Trophoblast cell (in vitro differentiated cells and primary cell): ENCODE data around the gene RCOR2.

Source experiments
- DNase-seq, 2 donors: peaks; one replicate each; pipeline ENCODE4 v3.0.0-alpha.2; 2016
- H2AFZ ChIP-seq: 2 replicates; pipeline ENCODE4 v1.6.1; 2013; ENCODE audit warnings: low read length, moderate library complexity, mild to moderate bottlenecking; ENCODE audit not compliant: insufficient read depth, poor library complexity
- H2AK5ac ChIP-seq: 2 replicates; pipeline ENCODE4 v1.6.1; 2013; ENCODE audit warnings: mild to moderate bottlenecking, low read length
- H2BK120ac ChIP-seq: 2 replicates; pipeline ENCODE4 v1.6.1; 2013; ENCODE audit warnings: low read length, mild to moderate bottlenecking, moderate library complexity; ENCODE audit not compliant: insufficient read depth, poor library complexity
- H2BK12ac ChIP-seq: 2 replicates; pipeline ENCODE4 v1.6.1; 2013; ENCODE audit warnings: mild to moderate bottlenecking, low read length, moderate library complexity
- H2BK5ac ChIP-seq: 2 replicates; pipeline ENCODE4 v1.6.1; 2013; ENCODE audit warnings: low read length, low read depth, moderate library complexity, mild to moderate bottlenecking; ENCODE audit not compliant: poor library complexity
- H3K14ac ChIP-seq: 2 replicates; pipeline ENCODE4 v1.6.1; 2013; ENCODE audit warnings: mild to moderate bottlenecking, low read length
- H3K18ac ChIP-seq: 2 replicates; pipeline ENCODE4 v1.6.1; 2013; ENCODE audit warnings: mild to moderate bottlenecking, low read length
- H3K23ac ChIP-seq: 2 replicates; pipeline ENCODE4 v1.6.1; 2013; ENCODE audit warnings: low read length
- H3K27ac ChIP-seq: 2 replicates; pipeline ENCODE4 v1.5.1; 2013; ENCODE audit warnings: low read depth, mild to moderate bottlenecking, inconsistent platforms, low read length, moderate library complexity
- H3K27me3 ChIP-seq: 2 replicates; pipeline ENCODE4 v1.6.1; 2013; ENCODE audit warnings: inconsistent platforms, mild to moderate bottlenecking, low read length, moderate library complexity; ENCODE audit not compliant: insufficient read depth
- H3K36me3 ChIP-seq, 2 experiments: 1 replicate in 1 of 2; 2 replicates in 1 of 2; pipeline ENCODE4 v1.6.1; 2013; ENCODE audit warnings: low read length in 2 of 2, mild to moderate bottlenecking in 2 of 2, moderate library complexity in 1 of 2; ENCODE audit not compliant: insufficient read depth in 2 of 2, control insufficient read depth in 1 of 2
- H3K4ac ChIP-seq: 2 replicates; pipeline ENCODE4 v1.6.1; 2013; ENCODE audit warnings: low read depth, mild to moderate bottlenecking, low read length, moderate library complexity
- H3K4me1 ChIP-seq, 2 experiments: 1 replicate in 1 of 2; 2 replicates in 1 of 2; pipeline ENCODE4 v1.6.1; 2013; ENCODE audit warnings: low read length in 2 of 2, mild to moderate bottlenecking in 2 of 2, moderate library complexity in 1 of 2; ENCODE audit not compliant: insufficient read depth in 2 of 2, control insufficient read depth in 1 of 2
- H3K4me2 ChIP-seq: 2 replicates; pipeline ENCODE4 v1.6.1; 2013; ENCODE audit warnings: inconsistent platforms, mild to moderate bottlenecking, low read length, moderate library complexity
- H3K4me3 ChIP-seq: 2 replicates; pipeline ENCODE4 v1.5.1; 2013; ENCODE audit warnings: mild to moderate bottlenecking, low read depth, low read length, inconsistent platforms
- H3K79me1 ChIP-seq: one replicate; pipeline ENCODE4 v1.6.1; 2013; ENCODE audit warnings: low read length
- H3K79me2 ChIP-seq: 2 replicates; pipeline ENCODE4 v1.6.1; 2013; ENCODE audit warnings: low read length, mild to moderate bottlenecking; ENCODE audit not compliant: control insufficient read depth, insufficient read depth, poor library complexity
- H3K9ac ChIP-seq: 2 replicates; pipeline ENCODE4 v1.6.1; 2013; ENCODE audit warnings: mild to moderate bottlenecking, low read length
- H3K9me3 ChIP-seq: 2 replicates; pipeline ENCODE4 v1.6.1; 2013; ENCODE audit warnings: low read depth, mild to moderate bottlenecking, control low read depth, inconsistent platforms, low read length; ENCODE audit not compliant: insufficient read depth
- H4K12ac ChIP-seq: 2 replicates; pipeline ENCODE4 v1.6.1; 2013; ENCODE audit warnings: low read depth, mild to moderate bottlenecking, low read length, moderate library complexity
- H4K8ac ChIP-seq: 2 replicates; pipeline ENCODE4 v1.6.1; 2013; ENCODE audit warnings: low read depth, mild to moderate bottlenecking, low read length, moderate library complexity
- H4K91ac ChIP-seq: one replicate; pipeline ENCODE4 v1.6.1; 2013; ENCODE audit warnings: low read depth, mild to moderate bottlenecking, low read length, moderate library complexity
- WGBS: extraction: QIAGEN DNeasy Blood & Tissue Kit; methylation state at CpG from one replicate; pipeline ENCODE4 v1.1.7; 2013; ENCODE audit warnings: missing lambda C conversion rate; ENCODE audit not compliant: insufficient read length, insufficient coverage; ENCODE audit errors: extremely low coverage; 5-methylcytosine and 5-hydroxymethylcytosine counted together

Gene RCOR2

DNA sequence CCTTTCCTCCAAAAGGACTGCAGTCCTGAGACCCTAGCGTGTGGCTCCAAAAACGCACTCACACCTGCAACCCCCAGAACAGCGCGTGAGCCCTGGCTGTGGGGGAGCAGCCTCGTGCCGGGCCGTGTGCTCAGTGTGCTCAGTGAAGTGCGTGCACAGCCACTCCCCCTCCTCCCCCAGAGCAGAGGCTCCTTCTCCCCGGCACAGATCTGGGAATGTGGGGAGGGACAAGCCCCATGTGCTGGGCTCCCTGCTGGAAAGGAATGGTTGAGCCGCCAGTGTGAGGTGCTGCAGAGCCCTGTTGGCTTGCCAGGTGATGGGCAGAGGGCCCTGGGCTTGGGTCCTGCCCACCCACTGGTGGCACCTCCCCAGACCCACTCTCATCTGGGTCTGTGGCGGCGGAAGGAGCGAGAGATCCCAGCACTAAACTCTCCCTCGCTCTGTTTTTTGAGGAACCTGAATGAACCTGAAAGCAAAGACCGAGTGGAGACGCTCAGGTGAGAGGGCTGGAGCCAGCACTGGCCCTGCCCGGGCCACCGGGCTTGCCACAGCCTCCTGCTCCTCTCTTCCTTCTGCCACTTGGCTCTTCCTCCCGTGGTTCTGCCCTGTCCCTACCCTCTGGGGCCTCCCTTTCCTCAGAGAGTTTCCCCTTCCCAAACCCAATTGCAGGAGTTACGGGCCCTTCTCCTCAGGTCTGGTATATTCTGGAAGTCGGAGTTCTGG is 9.0 kb downstream of the RCOR2 start:
- no CpG with 5 or more reads among the region's 21 CpGs for WGBS
- Histone ChIP-seq H2AK5ac (no peak overlapping the region), H4K8ac (no peak overlapping the region), H4K12ac (no peak overlapping the region), H3K79me2 (no peaks in the 10 kb centered on the region), H3K4me2 (no peak overlapping the region), H3K18ac (no peak overlapping the region), H2BK12ac (no peak overlapping the region), H3K9ac (no peak overlapping the region), H3K4ac (no peak overlapping the region), H2BK5ac (no peak overlapping the region), H3K79me1 (no peaks in the 10 kb centered on the region), H3K9me3 (no peaks in the 10 kb centered on the region), H3K23ac (no peak overlapping the region), H3K4me1 (peaks cover 17 to 22% of the 10 kb centered on the region in 2 experiments), H3K14ac (no peak overlapping the region), H2BK120ac (no peak overlapping the region), H4K91ac (no peak overlapping the region), H3K27me3 (no peaks in the 10 kb centered on the region), H3K27ac (no peak overlapping the region), H2AFZ (no peak overlapping the region), H3K4me3 (peak overlapping the region; percentile 26), H3K36me3 (peaks cover 69 to 72% of the 10 kb centered on the region in 2 experiments)
- no peak for DNase-seq

DNA sequence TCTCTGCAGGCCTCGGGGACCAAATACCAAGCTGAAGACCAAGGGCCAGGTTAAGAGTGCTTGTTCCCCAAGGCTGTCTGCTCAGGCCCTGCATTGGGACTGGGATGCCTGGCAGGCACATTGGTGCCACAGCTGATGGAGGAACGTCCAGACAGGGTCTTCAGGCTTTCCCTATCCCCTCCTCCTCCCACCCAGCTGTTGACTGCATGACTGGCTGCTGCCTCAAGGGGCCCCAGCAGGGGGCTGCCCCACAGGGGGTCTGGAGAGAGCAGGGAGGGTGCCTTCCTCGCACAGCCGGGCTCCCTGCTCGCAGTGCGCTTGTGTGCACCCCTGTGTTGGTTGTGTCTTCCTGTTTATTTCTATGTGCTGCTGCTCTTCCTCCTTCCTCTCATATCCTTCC is 9.9 kb downstream of the RCOR2 start:
- Histone ChIP-seq H3K18ac (no peak overlapping the region), H3K14ac (no peak overlapping the region), H2AK5ac (no peak overlapping the region), H3K27ac (no peak overlapping the region), H3K23ac (no peak overlapping the region), H2BK120ac (no peak overlapping the region), H3K4me2 (no peak overlapping the region), H3K79me1 (no peaks in the 10 kb centered on the region), H2BK5ac (no peak overlapping the region), H4K8ac (no peak overlapping the region), H2BK12ac (no peak overlapping the region), H4K91ac (no peak overlapping the region), H3K79me2 (no peaks in the 10 kb centered on the region), H3K36me3 (peaks cover 70 to 73% of the 10 kb centered on the region in 2 experiments), H3K27me3 (no peaks in the 10 kb centered on the region), H2AFZ (no peak overlapping the region), H3K4ac (no peak overlapping the region), H3K4me1 (peaks cover 17 to 22% of the 10 kb centered on the region in 2 experiments), H3K4me3 (no peak overlapping the region), H4K12ac (no peak overlapping the region), H3K9ac (no peak overlapping the region), H3K9me3 (peaks cover 1% of the 10 kb centered on the region)
- no peak for DNase-seq
- WGBS, result no CpG with 5 or more reads among the region's 6 CpGs

DNA sequence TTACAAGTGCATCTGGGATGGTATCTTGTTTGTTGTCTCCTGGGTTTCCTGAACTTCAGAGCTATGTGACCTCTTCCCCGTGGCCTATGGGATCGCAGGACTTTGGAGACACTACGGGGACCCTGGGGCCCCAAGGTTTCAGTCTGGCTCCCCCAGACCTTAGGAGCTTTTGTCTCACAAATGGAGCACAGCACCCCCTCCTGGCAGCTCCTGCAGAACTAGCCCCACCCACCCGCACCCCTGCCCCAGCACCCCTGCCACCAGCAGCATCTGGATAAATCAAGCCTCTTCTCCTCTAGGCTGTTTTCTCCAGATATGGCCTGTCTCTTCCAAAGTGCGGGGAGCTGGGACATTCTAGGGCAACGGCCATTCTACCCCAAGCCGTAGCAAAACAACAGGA is 10.4 kb downstream of the RCOR2 start:
- Histone ChIP-seq H4K91ac (no peak overlapping the region), H3K79me2 (no peaks in the 10 kb centered on the region), H3K4me1 (peaks cover 17 to 21% of the 10 kb centered on the region in 2 experiments), H2BK12ac (no peak overlapping the region), H4K12ac (no peak overlapping the region), H3K9me3 (peaks cover 1% of the 10 kb centered on the region), H3K4me2 (no peak overlapping the region), H2BK120ac (no peak overlapping the region), H2AFZ (no peak overlapping the region), H3K9ac (no peak overlapping the region), H3K79me1 (no peaks in the 10 kb centered on the region), H3K14ac (no peak overlapping the region), H2BK5ac (no peak overlapping the region), H3K27me3 (no peaks in the 10 kb centered on the region), H3K4me3 (no peak overlapping the region), H2AK5ac (no peak overlapping the region), H3K18ac (no peak overlapping the region), H4K8ac (no peak overlapping the region), H3K4ac (no peak overlapping the region), H3K36me3 (peaks cover 73 to 76% of the 10 kb centered on the region in 2 experiments), H3K27ac (no peak overlapping the region), H3K23ac (no peak overlapping the region)
- no CpG with 5 or more reads among the region's 7 CpGs for WGBS
- no peak for DNase-seq

DNA sequence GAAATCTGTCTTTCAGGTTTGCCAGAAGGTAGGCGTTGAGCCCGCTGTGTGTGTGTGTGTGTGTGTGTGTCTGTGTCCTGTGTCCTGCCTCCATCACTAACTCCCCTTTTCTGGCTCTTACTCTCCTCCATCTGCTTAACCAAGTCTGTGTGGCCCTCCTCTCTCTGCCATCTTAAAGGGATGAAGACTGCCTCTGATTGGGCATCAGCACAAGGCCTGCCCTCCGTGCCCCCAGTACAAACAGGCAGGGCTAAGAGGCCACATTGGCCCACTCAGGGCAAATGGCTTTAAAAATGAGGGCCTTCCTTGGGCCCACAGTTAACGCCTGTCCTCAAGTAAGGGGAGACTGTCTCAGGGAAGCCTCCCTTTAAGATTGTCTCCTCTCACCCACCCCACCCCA is 10.9 kb downstream of the RCOR2 start:
- no peak overlapping the region for H4K12ac ChIP-seq
- no peak overlapping the region for H3K27ac ChIP-seq
- no peak overlapping the region for H4K91ac ChIP-seq
- peaks cover 72 to 77% of the 10 kb centered on the region in 2 experiments for H3K36me3 ChIP-seq
- H3K9ac ChIP-seq, result no peak overlapping the region
- H2BK120ac ChIP-seq, result no peak overlapping the region
- H2AFZ ChIP-seq, result no peak overlapping the region
- no peak overlapping the region for H3K4ac ChIP-seq
- no peak overlapping the region for H4K8ac ChIP-seq
- no peaks in the 10 kb centered on the region for H3K27me3 ChIP-seq
- H3K18ac ChIP-seq, result no peak overlapping the region
- no peak overlapping the region for H3K23ac ChIP-seq
- H2BK5ac ChIP-seq, result no peak overlapping the region
- no peak overlapping the region for H3K14ac ChIP-seq
- peaks cover 12 to 18% of the 10 kb centered on the region in 2 experiments for H3K4me1 ChIP-seq
- no peak overlapping the region for H3K4me2 ChIP-seq
- peak overlapping the region; percentile 18 for H3K4me3 ChIP-seq
- H3K79me1 ChIP-seq, result no peaks in the 10 kb centered on the region
- no peak for DNase-seq
- WGBS, result no CpG with 5 or more reads among the region's 4 CpGs
- no peak overlapping the region for H2BK12ac ChIP-seq
- no peak overlapping the region for H2AK5ac ChIP-seq
- peaks cover 1% of the 10 kb centered on the region for H3K9me3 ChIP-seq
- H3K79me2 ChIP-seq, result no peaks in the 10 kb centered on the region
